DMS53 (cell line): ENCODE data around the gene ARFGEF2.
A peak's percentile ranks its signal among the peaks of the same experiment; 100 is the strongest.
"Not testable (repeated sequence)": the region's sequence is repeated elsewhere in the genome, so short reads cannot be mapped to it uniquely, and the experiment has no call there.

Experiments
- DNase-seq: peaks from one replicate; lab custom pipeline; 2025; lab: John Stamatoyannopoulos, UW

ARFGEF2 gene

GRCh38 chr20:48928832-48929725 lies 7.6 kb downstream of the ARFGEF2 start:
- DNase-seq, result no peak

GRCh38 chr20:48930035-48930434 lies 8.5 kb downstream of the ARFGEF2 start:
- no peak for DNase-seq

GRCh38 chr20:48930878-48931277 lies 9.4 kb downstream of the ARFGEF2 start:
- no peak for DNase-seq

- DNase-seq, result no peak
Observed at GRCh38 chr20:48931527-48932374, 10.2 kb downstream of the ARFGEF2 start.

- DNase-seq, result no peak
Observed at GRCh38 chr20:48932375-48932941, 10.9 kb downstream of the ARFGEF2 start.

- DNase-seq, result no peak
Observed at GRCh38 chr20:48933017-48933766, 11.7 kb downstream of the ARFGEF2 start.

- DNase-seq, result not testable (repeated sequence)
Observed at GRCh38 chr20:48934273-48934877, 12.9 kb downstream of the ARFGEF2 start.

- not testable (repeated sequence) for DNase-seq
Observed at GRCh38 chr20:48934966-48935365, 13.5 kb downstream of the ARFGEF2 start.

GRCh38 chr20:48936178-48936577 lies 14.7 kb downstream of the ARFGEF2 start:
- DNase-seq, result not testable (repeated sequence)

GRCh38 chr20:48937674-48938073 lies 16.2 kb downstream of the ARFGEF2 start:
- no peak for DNase-seq

GRCh38 chr20:48938670-48939069 lies 17.2 kb downstream of the ARFGEF2 start:
- DNase-seq, result no peak

- no peak for DNase-seq
Observed at GRCh38 chr20:48940170-48940569, 18.7 kb downstream of the ARFGEF2 start.

- no peak for DNase-seq
Observed at GRCh38 chr20:48941467-48941866, 20.0 kb downstream of the ARFGEF2 start.

- no peak for DNase-seq
Observed at GRCh38 chr20:48942730-48943129, 21.2 kb downstream of the ARFGEF2 start.

- peak; percentile 34 for DNase-seq
Observed at GRCh38 chr20:48944663-48945297, 23.3 kb downstream of the ARFGEF2 start.

- peak; percentile 95 for DNase-seq
Observed at GRCh38 chr20:48945840-48946514, 24.5 kb downstream of the ARFGEF2 start.

GRCh38 chr20:48948612-48949011 lies 27.1 kb downstream of the ARFGEF2 start:
- DNase-seq, result no peak

- no peak for DNase-seq
Observed at GRCh38 chr20:48949304-48950170, 28.0 kb downstream of the ARFGEF2 start.

- DNase-seq, result no peak
Observed at GRCh38 chr20:48951041-48951440, 29.5 kb downstream of the ARFGEF2 start.
